ENCODE data around the gene ZFYVE9.

DNA sequence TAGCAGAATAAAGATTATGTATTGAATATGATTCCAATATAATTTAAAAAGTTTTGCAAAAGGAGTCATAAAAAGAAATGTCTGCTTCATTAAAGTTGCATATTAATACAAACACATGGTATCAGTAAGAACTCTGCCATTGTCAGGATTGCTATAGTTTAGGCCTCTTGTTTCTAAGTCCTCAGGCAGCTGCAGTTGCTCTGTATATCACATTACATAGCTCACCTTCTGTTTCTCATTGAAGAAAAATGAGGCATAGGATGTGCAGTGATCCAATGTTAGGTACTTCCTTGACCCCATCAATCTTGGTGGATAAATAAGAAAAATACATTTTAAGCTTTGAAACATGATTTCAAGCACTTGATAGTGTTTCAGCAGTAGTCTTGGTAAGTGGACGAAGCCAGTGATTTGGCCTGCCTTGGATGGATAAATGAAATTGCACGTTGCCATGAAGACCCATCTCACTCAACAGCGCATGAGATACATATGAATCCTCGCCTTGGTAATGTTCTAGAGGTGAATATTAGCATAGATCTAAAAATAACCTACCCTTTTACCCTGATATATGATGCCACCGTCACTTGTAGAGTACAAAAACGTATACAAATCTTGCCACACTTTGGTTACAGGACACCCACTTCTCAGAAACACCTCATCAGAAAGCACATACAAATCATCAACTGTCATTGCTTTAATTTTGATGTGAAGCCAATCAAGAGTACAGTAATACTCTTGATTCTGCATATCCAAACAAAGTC lies 25.3 kb downstream of the ZFYVE9 start:
- TF ChIP-seq ZFP3 (CRISPR knock-in tag; IDR thresholded peaks at IDR 0.05) (no peak), ZNF70 (CRISPR knock-in tag; IDR thresholded peaks at IDR 0.05) (no peak), ZNF8 (CRISPR knock-in tag; IDR thresholded peaks at IDR 0.05) (no peak), PATZ1 (CRISPR knock-in tag; IDR thresholded peaks at IDR 0.05; ENCODE audit: borderline replicate concordance) (no peak), SNAI2 (CRISPR knock-in tag; IDR thresholded peaks at IDR 0.05) (no peak), BACH2 (CRISPR knock-in tag; IDR thresholded peaks at IDR 0.05; ENCODE audit: borderline replicate concordance) (no peak), ARNTL (CRISPR knock-in tag; IDR thresholded peaks at IDR 0.05; ENCODE audit: borderline replicate concordance, low read depth) (no peak), RARB (CRISPR knock-in tag; IDR thresholded peaks at IDR 0.05) (no peak), GLIS3 (CRISPR knock-in tag; IDR thresholded peaks at IDR 0.05) (no peak), CSDC2 (CRISPR knock-in tag; IDR thresholded peaks at IDR 0.05) (no peak)
